Mucosa of rectum (tissue), 2 donors: ENCODE results near the gene ZKSCAN7.
"Not testable (repeated sequence)": the region's sequence is repeated elsewhere in the genome, so short reads cannot be mapped to it uniquely, and the experiment has no call there.

ENCODE experiments used
- H3K27ac ChIP-seq, 2 donors: one replicate each; pipeline ENCODE4 v1.7.0; 2013; ENCODE audit warnings: inconsistent platforms in 2 of 2, low read depth in 2 of 2, low read length in 2 of 2
- H3K27me3 ChIP-seq, 2 donors: one replicate each; pipeline ENCODE4 v1.7.0; 2013; ENCODE audit warnings: low read length in 2 of 2; ENCODE audit not compliant: control insufficient read depth in 2 of 2, insufficient read depth in 2 of 2
- H3K36me3 ChIP-seq, 2 donors: one replicate each; pipeline ENCODE4 v1.7.0; 2013; ENCODE audit warnings: low read length in 2 of 2; ENCODE audit not compliant: control insufficient read depth in 2 of 2, insufficient read depth in 2 of 2
- H3K4me1 ChIP-seq, 2 donors: one replicate each; pipeline ENCODE4 v1.7.0; 2013; ENCODE audit warnings: low read length in 2 of 2, mild to moderate bottlenecking in 1 of 2; ENCODE audit not compliant: control insufficient read depth in 2 of 2, insufficient read depth in 2 of 2
- H3K4me3 ChIP-seq, 2 donors: one replicate each; pipeline ENCODE4 v1.7.0; 2013; ENCODE audit warnings: low read length in 2 of 2
- H3K9ac ChIP-seq, 2 donors: one replicate each; pipeline ENCODE4 v1.7.0; 2013; ENCODE audit warnings: low read length in 2 of 2, low read depth in 1 of 2, mild to moderate bottlenecking in 1 of 2
- H3K9me3 ChIP-seq, 2 donors: one replicate each; pipeline ENCODE4 v1.7.0; 2013; ENCODE audit warnings: low read length in 2 of 2; ENCODE audit not compliant: control insufficient read depth in 2 of 2
- donor health status: healthy.
- donor health status: Normal muscosa, but diverticular disease.

Gene ZKSCAN7

DNA sequence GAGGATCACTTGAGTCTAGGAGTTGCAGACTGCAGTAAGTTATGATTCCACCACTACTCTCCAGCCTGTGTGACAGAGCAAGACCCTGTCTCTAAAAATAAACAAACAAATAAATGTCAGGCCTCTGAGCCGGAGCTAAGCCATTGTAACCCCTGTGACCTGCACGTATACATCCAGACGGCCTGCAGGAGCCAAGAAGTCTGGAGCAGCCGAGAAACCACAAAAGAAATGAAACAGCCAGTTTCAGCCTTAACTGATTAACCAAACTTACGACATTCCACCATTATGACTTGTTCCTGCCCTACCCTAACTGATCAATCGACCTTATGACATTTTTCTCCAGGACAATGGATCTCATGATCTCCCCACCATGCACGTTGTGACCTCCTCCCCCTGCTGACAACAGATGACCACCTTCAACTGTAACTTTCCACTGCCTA lies 32.5 kb upstream of the ZKSCAN7 start:
- H3K9me3 ChIP-seq: no peaks in the 10 kb centered on the region
- no peaks in the 10 kb centered on the region for H3K4me1 ChIP-seq
- no peak overlapping the region for H3K9ac ChIP-seq
- no peak overlapping the region for H3K4me3 ChIP-seq
- H3K36me3 ChIP-seq: no peaks in the 10 kb centered on the region
- peaks cover 2% of the 10 kb centered on the region in 2 donors for H3K27me3 ChIP-seq
- no peak overlapping the region for H3K27ac ChIP-seq

DNA sequence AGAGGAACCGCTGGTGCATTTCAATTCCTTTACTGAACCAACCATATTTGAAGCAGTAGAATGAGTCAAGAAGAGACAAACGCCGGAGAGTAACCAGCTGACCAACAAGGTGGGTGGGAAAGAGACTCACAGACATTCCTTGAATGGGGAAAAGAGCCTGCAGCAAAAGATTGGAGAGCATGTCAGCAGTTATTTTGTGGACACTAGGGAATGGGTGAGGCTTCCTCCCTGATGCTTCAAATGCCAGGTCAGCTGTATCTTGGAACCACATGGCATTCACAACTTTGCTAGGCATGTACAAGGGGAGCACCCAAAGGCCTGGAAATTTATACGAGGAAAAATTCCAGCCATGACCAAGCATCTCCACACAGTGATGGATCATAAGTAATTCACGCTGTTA lies 29.9 kb upstream of the ZKSCAN7 start:
- H3K4me1 ChIP-seq: peaks cover 0 to under 1% of the 10 kb centered on the region in 2 donors
- H3K27me3 ChIP-seq: peaks cover 2% of the 10 kb centered on the region in 2 donors
- no peak overlapping the region for H3K4me3 ChIP-seq
- H3K9me3 ChIP-seq: no peaks in the 10 kb centered on the region
- H3K36me3 ChIP-seq: no peaks in the 10 kb centered on the region
- no peak overlapping the region for H3K9ac ChIP-seq
- no peak overlapping the region for H3K27ac ChIP-seq

DNA sequence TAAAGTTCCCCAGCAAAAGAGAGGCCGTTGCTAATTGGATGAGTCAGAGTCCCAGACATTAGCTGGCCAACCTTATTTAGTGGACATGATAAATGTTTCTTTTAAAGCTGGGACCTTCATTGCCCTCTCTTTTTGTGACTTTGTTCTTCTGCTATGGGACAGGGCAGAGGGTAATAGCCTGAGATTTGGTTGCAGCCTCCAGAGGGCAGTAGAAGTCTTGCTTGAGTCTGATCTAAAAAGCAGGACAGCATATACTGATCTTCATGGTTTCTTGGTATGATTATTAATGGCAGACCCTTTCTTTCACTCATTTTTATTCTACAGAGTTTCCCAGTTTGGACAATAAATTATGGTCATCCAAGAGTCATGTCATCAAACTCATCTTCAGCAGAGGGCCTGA lies 25.1 kb upstream of the ZKSCAN7 start:
- Histone ChIP-seq H3K36me3 (no peaks in the 10 kb centered on the region), H3K27ac (no peak overlapping the region), H3K27me3 (peaks cover 0 to 3% of the 10 kb centered on the region in 2 donors), H3K9ac (no peak overlapping the region), H3K4me3 (no peak overlapping the region), H3K9me3 (no peaks in the 10 kb centered on the region), H3K4me1 (peaks cover 7 to 13% of the 10 kb centered on the region in 2 donors)

DNA sequence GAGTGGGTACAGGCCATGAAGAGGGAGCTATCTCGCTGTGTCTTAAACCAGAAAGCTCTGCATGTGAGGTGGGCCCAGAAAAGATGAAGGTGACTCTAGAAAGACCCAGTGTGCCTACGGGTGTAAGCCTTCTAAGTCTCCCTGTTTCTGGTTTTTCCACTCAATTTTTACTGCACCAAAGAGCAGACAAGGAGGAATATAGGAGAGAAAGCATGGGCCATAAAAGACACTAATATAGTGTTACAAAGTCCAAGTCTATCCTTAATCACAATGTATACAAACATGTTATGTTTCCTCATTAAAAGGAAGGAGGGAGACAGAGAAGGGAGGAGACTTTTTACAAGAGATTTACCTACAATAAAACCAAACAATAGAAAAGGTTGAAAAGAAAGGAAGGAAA lies 24.1 kb upstream of the ZKSCAN7 start:
- Histone ChIP-seq H3K4me3 (peak overlapping the region in 1 of 2 donors; percentile 48), H3K27me3 (peaks cover 0 to 3% of the 10 kb centered on the region in 2 donors), H3K9me3 (no peaks in the 10 kb centered on the region), H3K4me1 (peaks cover 7 to 13% of the 10 kb centered on the region in 2 donors), H3K9ac (no peak overlapping the region), H3K27ac (peak overlapping the region; percentile 62 to 76), H3K36me3 (no peaks in the 10 kb centered on the region)

DNA sequence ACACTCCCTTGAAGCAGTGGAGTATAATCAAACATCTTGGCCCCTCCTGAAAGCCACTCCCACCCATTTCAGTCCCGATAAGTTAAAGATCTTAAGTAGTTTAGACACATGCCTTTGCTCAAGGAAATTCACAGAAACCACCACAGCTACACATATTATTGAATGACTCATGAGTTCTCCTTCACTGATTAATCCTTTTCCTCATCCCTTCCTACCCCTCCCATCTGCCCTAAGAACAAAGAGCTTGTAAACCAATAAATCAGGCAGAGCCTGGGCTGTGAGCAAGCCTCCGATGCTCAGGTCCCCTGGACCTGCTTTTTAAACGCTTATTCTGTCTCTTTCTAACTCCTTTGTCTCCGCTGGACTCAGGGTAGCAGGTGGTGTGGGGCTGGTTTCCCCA lies 20.3 kb upstream of the ZKSCAN7 start:
- Histone ChIP-seq H3K4me1 (peaks cover 7 to 13% of the 10 kb centered on the region in 2 donors), H3K27me3 (peaks cover 3 to 10% of the 10 kb centered on the region in 2 donors)
- H3K4me3 ChIP-seq, H3K9me3 ChIP-seq, H3K36me3 ChIP-seq, H3K9ac ChIP-seq, H3K27ac ChIP-seq: not testable (repeated sequence)

DNA sequence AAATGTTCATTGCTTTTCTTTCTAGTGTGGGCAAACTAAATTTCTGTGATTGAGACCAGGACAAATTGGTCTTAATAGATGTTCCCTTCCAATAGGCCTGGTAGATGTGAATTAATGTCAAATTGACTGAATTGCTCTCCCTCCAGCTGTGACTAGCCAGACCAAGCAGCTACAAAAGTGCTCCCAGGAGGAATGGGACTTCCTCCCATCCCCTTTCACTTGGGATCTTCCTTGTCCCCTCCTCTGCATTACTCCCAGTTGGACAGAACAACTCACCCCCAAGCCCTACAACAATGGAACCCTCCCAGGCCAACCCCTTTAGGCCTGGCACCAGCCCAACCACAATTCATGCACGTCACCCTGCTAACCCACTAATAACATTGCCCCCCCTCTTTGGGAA lies 19.6 kb upstream of the ZKSCAN7 start:
- H3K36me3 ChIP-seq: no peaks in the 10 kb centered on the region
- peaks cover 3 to 10% of the 10 kb centered on the region in 2 donors for H3K27me3 ChIP-seq
- no peak overlapping the region for H3K4me3 ChIP-seq
- H3K4me1 ChIP-seq: peaks cover 6 to 9% of the 10 kb centered on the region in 2 donors
- H3K27ac ChIP-seq: no peak overlapping the region
- H3K9ac ChIP-seq: no peak overlapping the region
- no peaks in the 10 kb centered on the region for H3K9me3 ChIP-seq

DNA sequence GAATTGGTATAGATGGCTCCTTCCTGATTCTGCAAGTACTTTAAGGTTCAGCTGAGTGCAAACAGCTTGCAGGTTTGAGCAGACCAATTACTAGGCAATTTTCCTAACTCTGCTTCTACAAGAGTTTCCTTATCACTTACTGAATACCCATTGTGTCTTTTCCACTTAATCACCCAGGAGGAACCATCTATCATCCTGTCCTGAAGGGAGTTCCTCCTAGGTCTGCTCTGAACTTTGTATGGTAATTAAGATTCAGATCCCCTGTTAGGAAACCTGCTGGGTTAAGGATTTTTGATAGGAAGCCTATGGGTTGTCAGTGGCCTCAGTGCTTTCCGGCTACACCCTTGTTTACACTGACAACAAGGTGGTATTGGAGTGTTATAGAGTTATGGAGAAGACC lies 10.2 kb upstream of the ZKSCAN7 start:
- not testable (repeated sequence) for H3K27me3 ChIP-seq, H3K9me3 ChIP-seq, H3K27ac ChIP-seq, H3K36me3 ChIP-seq, H3K4me3 ChIP-seq, H3K9ac ChIP-seq, H3K4me1 ChIP-seq

DNA sequence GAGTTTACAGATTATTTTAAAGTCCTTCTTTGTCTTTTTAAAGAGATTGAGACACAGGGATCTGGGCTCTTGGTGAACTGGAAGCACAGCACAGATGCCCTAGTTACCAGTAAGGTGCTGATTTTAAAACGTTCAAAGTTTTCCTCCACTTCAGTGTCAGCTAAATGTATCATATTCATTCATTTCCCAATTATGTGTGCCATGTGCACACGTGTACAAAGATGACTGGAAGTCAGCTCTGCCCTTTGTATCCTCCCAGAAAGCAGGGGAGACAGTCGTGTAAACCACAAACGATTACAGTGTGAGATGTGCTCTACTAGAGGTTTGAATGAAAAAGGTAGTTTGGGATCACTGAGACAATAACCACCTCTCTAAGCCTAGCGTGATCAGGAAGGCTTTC lies 730 bp downstream of the ZKSCAN7 start:
- no peak overlapping the region for H3K9ac ChIP-seq

DNA sequence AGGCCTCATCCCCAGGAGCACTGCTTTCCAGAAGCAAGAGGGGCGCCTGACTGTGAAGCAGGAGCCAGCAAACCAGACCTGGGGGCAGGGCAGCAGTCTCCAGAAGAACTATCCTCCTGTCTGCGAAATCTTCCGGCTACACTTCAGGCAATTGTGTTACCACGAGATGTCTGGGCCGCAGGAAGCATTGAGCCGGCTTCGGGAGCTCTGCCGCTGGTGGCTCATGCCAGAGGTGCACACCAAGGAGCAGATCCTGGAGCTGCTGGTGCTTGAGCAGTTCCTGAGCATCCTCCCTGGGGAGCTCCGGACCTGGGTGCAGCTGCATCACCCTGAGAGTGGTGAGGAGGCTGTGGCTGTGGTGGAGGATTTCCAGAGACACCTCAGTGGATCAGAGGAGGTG lies 2.1 kb downstream of the ZKSCAN7 start:
- Histone ChIP-seq H3K4me3 (no peak overlapping the region), H3K9ac (no peak overlapping the region), H3K27ac (no peak overlapping the region), H3K36me3 (no peaks in the 10 kb centered on the region), H3K27me3 (no peaks in the 10 kb centered on the region), H3K9me3 (peaks cover 0 to 4% of the 10 kb centered on the region in 2 donors), H3K4me1 (peaks cover 4 to 6% of the 10 kb centered on the region in 2 donors)

More for the DNA sequence above, 730 bp downstream of the ZKSCAN7 start:
- Histone ChIP-seq H3K4me3 (peak overlapping the region; percentile 75 to 87), H3K9me3 (peaks cover 0 to 2% of the 10 kb centered on the region in 2 donors), H3K27me3 (peaks cover 0 to 5% of the 10 kb centered on the region in 2 donors), H3K36me3 (no peaks in the 10 kb centered on the region), H3K27ac (no peak overlapping the region), H3K4me1 (peaks cover 4 to 6% of the 10 kb centered on the region in 2 donors)

DNA sequence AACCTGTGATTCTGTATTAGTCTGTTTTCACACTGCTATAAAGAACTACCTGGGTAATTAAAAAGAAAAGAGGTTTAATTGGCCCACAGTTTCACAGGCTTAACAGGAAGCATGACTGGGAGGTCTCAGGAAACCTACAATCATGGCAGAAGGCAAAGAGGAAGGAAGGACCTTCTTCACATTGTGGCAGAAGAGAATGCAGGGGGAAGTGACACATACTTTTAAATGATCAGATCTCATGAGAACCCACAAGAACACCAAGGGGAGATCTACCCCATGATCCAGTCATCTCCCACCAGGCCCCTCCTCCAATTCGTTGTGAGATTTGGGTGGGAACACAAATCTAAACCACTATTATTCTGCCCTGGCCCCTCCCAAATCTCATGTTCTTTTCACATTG lies 6.1 kb downstream of the ZKSCAN7 start:
- Histone ChIP-seq H3K4me1 (peaks cover 0 to 1% of the 10 kb centered on the region in 2 donors), H3K27me3 (no peaks in the 10 kb centered on the region), H3K9ac (no peak overlapping the region), H3K4me3 (no peak overlapping the region), H3K36me3 (peaks cover 0 to 5% of the 10 kb centered on the region in 2 donors), H3K9me3 (peaks cover 0 to 8% of the 10 kb centered on the region in 2 donors), H3K27ac (no peak overlapping the region)

DNA sequence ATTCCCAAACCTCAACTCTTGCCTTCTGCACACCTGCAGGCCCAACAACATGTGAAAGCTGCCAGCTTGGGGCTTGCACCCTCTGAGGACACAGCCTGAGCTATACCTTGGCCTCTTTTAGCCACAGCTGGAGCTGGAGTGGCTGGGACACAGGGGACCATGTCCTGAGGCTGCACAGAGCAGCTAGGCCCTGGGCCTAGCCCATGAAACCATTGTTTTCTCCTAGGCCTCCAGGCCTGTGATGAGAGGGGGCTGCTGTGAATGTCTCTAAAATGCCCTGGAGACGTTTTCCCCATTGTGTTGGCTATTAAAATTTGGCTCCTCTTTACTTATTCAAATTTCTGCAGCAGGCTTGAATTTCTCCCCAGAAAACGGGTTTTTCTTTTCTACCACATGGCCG lies 7.2 kb downstream of the ZKSCAN7 start:
- H3K27me3 ChIP-seq: no peaks in the 10 kb centered on the region
- H3K27ac ChIP-seq: no peak overlapping the region
- H3K4me1 ChIP-seq: no peaks in the 10 kb centered on the region
- no peak overlapping the region for H3K4me3 ChIP-seq
- peaks cover 0 to 6% of the 10 kb centered on the region in 2 donors for H3K36me3 ChIP-seq
- H3K9ac ChIP-seq: no peak overlapping the region
- H3K9me3 ChIP-seq: peaks cover 0 to 8% of the 10 kb centered on the region in 2 donors
